Measurements from ENCODE around the gene RABL2B. TPM values are rescaled to one million over a fixed set of nuclear protein-coding genes. Genes with fewer than 3 reads are reported as not detected.

RABL2B gene
- total RNA-seq, 1 experiment from 2014 or later = 30.2 TPM

GRCh38 chr22:50734986-50735738, 48.3 kb downstream of the RABL2B start:
- TF ChIP-seq CTCF (IDR thresholded peaks at IDR 0.05; ENCODE audit: unreplicated experiment) = no peak
- Mint-ChIP-seq H3K27me3 (ENCODE audit: insufficient read depth, unreplicated experiment) (peaks cover 41% of the 10 kb centered on the region), H3K4me3 (ENCODE audit: unreplicated experiment) (no peak overlapping the region), H3K27ac (ENCODE audit: low read depth, unreplicated experiment) (no peak overlapping the region), H3K9me3 (ENCODE audit: unreplicated experiment) (no peaks in the 10 kb centered on the region), H3K4me1 (ENCODE audit: insufficient read depth, unreplicated experiment) (no peaks in the 10 kb centered on the region), H3K36me3 (ENCODE audit: insufficient read depth, unreplicated experiment) (no peaks in the 10 kb centered on the region)
- no TSS peak for BruUV-seq (replicated peaks)
- ChIA-PET CTCF (no interaction called here), POLR2A (no interaction called here)
- intact Hi-C loops (cut with micrococcal nuclease) = no loop called here
- no peak for DNase-seq (ENCODE audit: unreplicated experiment)

GRCh38 chr22:50734343-50734771, 49.1 kb downstream of the RABL2B start:
- no peak overlapping the region for H3K27ac Mint-ChIP-seq (ENCODE audit: low read depth, unreplicated experiment)
- no peak overlapping the region for H3K4me3 Mint-ChIP-seq (ENCODE audit: unreplicated experiment)
- CTCF ChIA-PET = no interaction called here
- POLR2A ChIA-PET = interaction anchor here (0.7 kb wide), 1 partner anchor 49 kb away, joined by 3 read pairs; the partner anchor contains the start of gene RABL2B
- H3K9me3 Mint-ChIP-seq (ENCODE audit: unreplicated experiment) = no peaks in the 10 kb centered on the region
- no TSS peak for BruUV-seq (replicated peaks)
- no peaks in the 10 kb centered on the region for H3K36me3 Mint-ChIP-seq (ENCODE audit: insufficient read depth, unreplicated experiment)
- H3K4me1 Mint-ChIP-seq (ENCODE audit: insufficient read depth, unreplicated experiment) = no peaks in the 10 kb centered on the region
- intact Hi-C loops (cut with micrococcal nuclease) = no loop called here
- H3K27me3 Mint-ChIP-seq (ENCODE audit: insufficient read depth, unreplicated experiment) = peaks cover 41% of the 10 kb centered on the region
- no peak for TF ChIP-seq CTCF (IDR thresholded peaks at IDR 0.05; ENCODE audit: unreplicated experiment)
- no peak for DNase-seq (ENCODE audit: unreplicated experiment)

- no TSS peak for BruUV-seq (replicated peaks)
- CTCF ChIA-PET = no interaction called here
Measured at GRCh38 chr22:50733521-50734342, 49.7 kb downstream of the RABL2B start.

More at GRCh38 chr22:50733521-50734342, 49.7 kb downstream of the RABL2B start:
- Mint-ChIP-seq H3K27me3 (ENCODE audit: insufficient read depth, unreplicated experiment) (peaks cover 41% of the 10 kb centered on the region), H3K9me3 (ENCODE audit: unreplicated experiment) (no peaks in the 10 kb centered on the region), H3K4me1 (ENCODE audit: insufficient read depth, unreplicated experiment) (no peaks in the 10 kb centered on the region), H3K4me3 (ENCODE audit: unreplicated experiment) (no peak overlapping the region), H3K27ac (ENCODE audit: low read depth, unreplicated experiment) (no peak overlapping the region), H3K36me3 (ENCODE audit: insufficient read depth, unreplicated experiment) (no peaks in the 10 kb centered on the region)
- TF ChIP-seq CTCF (IDR thresholded peaks at IDR 0.05; ENCODE audit: unreplicated experiment) = no peak
- POLR2A ChIA-PET = interaction anchor here (0.7 kb wide), 1 partner anchor 50 kb away, joined by 3 read pairs; the partner anchor contains the start of gene RABL2B
- intact Hi-C loops (cut with micrococcal nuclease) = no loop called here
- DNase-seq (ENCODE audit: unreplicated experiment) = no peak
